Esophagus squamous epithelium (tissue), 4 donors: ENCODE results near the gene RASAL2.

Source experiments
- POLR2A ChIP-seq, 4 donors: fragments of 450-650 bp; IDR thresholded peaks; one replicate each; pipeline ENCODE4 v1.6.1; 2017; ENCODE audit warnings: antibody characterized with exemption in 4 of 4, mild to moderate bottlenecking in 4 of 4, moderate library complexity in 3 of 4
- TF ChIP-seq, protein P1 (sequence below), 6 experiments: fragments of 450-650 bp in 4 of 6; fragments of 200-600 bp in 2 of 6; sonication (generic) in 2 of 6; IDR thresholded peaks; one replicate each; pipeline ENCODE4 v1.5.1; 2016 to 2019; ENCODE audit warnings: antibody characterized with exemption in 6 of 6, mild to moderate bottlenecking in 4 of 6, moderate library complexity in 4 of 6

DNA sequence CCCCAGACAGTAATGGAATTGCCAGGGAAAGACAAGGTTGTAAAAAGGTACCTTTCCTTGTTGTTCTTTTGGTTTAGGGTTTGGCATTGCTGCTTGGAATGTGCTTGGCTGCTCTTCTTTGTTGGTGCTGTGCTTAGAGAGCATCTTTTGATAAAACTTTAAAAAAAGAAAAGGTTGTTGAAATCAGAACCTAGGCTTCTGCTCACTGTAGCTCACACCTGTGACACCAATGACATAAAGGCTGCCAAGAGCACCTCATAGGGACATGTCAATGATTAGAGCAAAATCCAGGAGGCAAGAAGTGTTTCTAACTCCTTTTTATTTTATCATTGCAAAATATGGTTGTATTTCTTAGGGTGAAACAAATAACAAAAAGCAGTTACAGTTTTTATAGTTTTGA is 373.9 kb downstream of the RASAL2 start:
- TF ChIP-seq, protein P1, sequence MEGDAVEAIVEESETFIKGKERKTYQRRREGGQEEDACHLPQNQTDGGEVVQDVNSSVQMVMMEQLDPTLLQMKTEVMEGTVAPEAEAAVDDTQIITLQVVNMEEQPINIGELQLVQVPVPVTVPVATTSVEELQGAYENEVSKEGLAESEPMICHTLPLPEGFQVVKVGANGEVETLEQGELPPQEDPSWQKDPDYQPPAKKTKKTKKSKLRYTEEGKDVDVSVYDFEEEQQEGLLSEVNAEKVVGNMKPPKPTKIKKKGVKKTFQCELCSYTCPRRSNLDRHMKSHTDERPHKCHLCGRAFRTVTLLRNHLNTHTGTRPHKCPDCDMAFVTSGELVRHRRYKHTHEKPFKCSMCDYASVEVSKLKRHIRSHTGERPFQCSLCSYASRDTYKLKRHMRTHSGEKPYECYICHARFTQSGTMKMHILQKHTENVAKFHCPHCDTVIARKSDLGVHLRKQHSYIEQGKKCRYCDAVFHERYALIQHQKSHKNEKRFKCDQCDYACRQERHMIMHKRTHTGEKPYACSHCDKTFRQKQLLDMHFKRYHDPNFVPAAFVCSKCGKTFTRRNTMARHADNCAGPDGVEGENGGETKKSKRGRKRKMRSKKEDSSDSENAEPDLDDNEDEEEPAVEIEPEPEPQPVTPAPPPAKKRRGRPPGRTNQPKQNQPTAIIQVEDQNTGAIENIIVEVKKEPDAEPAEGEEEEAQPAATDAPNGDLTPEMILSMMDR (IDR thresholded peaks at IDR 0.05) = no peak
- no peak for TF ChIP-seq POLR2A (IDR thresholded peaks at IDR 0.05)
